ENCODE data around the gene ULK4. TPM values are rescaled to one million over a fixed set of nuclear protein-coding genes. Genes with fewer than 3 reads are reported as not detected.

ULK4 gene
- total and polyA plus RNA-seq, 9 donors = 2.4 to 58.7 (median 7.3) TPM

- Histone ChIP-seq H3K9me3 (no peaks in the 10 kb centered on the region), H3K4me1 (ENCODE audit: insufficient read depth) (no peaks in the 10 kb centered on the region), H3K27me3 (no peaks in the 10 kb centered on the region), H3K36me3 (no peaks in the 10 kb centered on the region), H3K4me3 (no peak overlapping the region), H3K27ac (no peak overlapping the region)
- TF ChIP-seq EP300 (IDR thresholded peaks at IDR 0.05) = no peak
- TF ChIP-seq, protein P1, sequence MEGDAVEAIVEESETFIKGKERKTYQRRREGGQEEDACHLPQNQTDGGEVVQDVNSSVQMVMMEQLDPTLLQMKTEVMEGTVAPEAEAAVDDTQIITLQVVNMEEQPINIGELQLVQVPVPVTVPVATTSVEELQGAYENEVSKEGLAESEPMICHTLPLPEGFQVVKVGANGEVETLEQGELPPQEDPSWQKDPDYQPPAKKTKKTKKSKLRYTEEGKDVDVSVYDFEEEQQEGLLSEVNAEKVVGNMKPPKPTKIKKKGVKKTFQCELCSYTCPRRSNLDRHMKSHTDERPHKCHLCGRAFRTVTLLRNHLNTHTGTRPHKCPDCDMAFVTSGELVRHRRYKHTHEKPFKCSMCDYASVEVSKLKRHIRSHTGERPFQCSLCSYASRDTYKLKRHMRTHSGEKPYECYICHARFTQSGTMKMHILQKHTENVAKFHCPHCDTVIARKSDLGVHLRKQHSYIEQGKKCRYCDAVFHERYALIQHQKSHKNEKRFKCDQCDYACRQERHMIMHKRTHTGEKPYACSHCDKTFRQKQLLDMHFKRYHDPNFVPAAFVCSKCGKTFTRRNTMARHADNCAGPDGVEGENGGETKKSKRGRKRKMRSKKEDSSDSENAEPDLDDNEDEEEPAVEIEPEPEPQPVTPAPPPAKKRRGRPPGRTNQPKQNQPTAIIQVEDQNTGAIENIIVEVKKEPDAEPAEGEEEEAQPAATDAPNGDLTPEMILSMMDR (IDR thresholded peaks at IDR 0.05) = no peak
- no peak for TF ChIP-seq POLR2A (IDR thresholded peaks at IDR 0.05)
- WGBS, 3 donors = 24 to 40% (median 28%) methylated on average over 3 of the region's 3 CpGs
- intact Hi-C loops (cut with DNase I) = no loop called here
- no peak for DNase-seq
Measured at GRCh38 chr3:41265823-41266273, 696.1 kb downstream of the ULK4 start.

GRCh38 chr3:41265011-41265545, 696.8 kb downstream of the ULK4 start:
- DNase-seq = no peak
- intact Hi-C loops (cut with DNase I) = no loop called here
- no peak for TF ChIP-seq POLR2A (IDR thresholded peaks at IDR 0.05)
- no peak for TF ChIP-seq EP300 (IDR thresholded peaks at IDR 0.05)
- TF ChIP-seq, protein P1 (IDR thresholded peaks at IDR 0.05) = no peak
- WGBS, 3 donors = 89 to 91% (median 90%) methylated on average over 11 of the region's 11 CpGs
- Histone ChIP-seq H3K27ac (no peak overlapping the region), H3K9me3 (no peaks in the 10 kb centered on the region), H3K36me3 (no peaks in the 10 kb centered on the region), H3K27me3 (no peaks in the 10 kb centered on the region), H3K4me3 (no peak overlapping the region), H3K4me1 (ENCODE audit: insufficient read depth) (no peaks in the 10 kb centered on the region)

- TF ChIP-seq, protein P1 (IDR thresholded peaks at IDR 0.05) = no peak
- TF ChIP-seq POLR2A (IDR thresholded peaks at IDR 0.05) (no peak), EP300 (IDR thresholded peaks at IDR 0.05) (no peak)
- intact Hi-C loops (cut with DNase I) = no loop called here
- Histone ChIP-seq H3K9me3 (no peaks in the 10 kb centered on the region), H3K4me3 (no peak overlapping the region), H3K27ac (no peak overlapping the region), H3K4me1 (ENCODE audit: insufficient read depth) (no peaks in the 10 kb centered on the region), H3K27me3 (no peaks in the 10 kb centered on the region), H3K36me3 (no peaks in the 10 kb centered on the region)
- WGBS, 3 donors = 89 to 95% (median 93%) methylated on average over 3 of the region's 3 CpGs
- DNase-seq = no peak
Measured at GRCh38 chr3:41260063-41260450, 701.8 kb downstream of the ULK4 start.

- Histone ChIP-seq H3K4me1 (ENCODE audit: insufficient read depth) (no peaks in the 10 kb centered on the region), H3K36me3 (no peaks in the 10 kb centered on the region), H3K27ac (no peak overlapping the region), H3K9me3 (no peaks in the 10 kb centered on the region), H3K27me3 (no peaks in the 10 kb centered on the region), H3K4me3 (no peak overlapping the region)
- TF ChIP-seq POLR2A (IDR thresholded peaks at IDR 0.05) (no peak), EP300 (IDR thresholded peaks at IDR 0.05) (no peak)
- TF ChIP-seq, protein P1 (IDR thresholded peaks at IDR 0.05) = no peak
- no peak for DNase-seq
- intact Hi-C loops (cut with DNase I) = no loop called here
- 64 to 67% (median 66%) methylated on average over 1 of the region's 1 CpG for WGBS, 3 donors
Measured at GRCh38 chr3:41259449-41260062, 702.3 kb downstream of the ULK4 start.

All from ovary (tissue), 9 donors.